GM19372 (cell line): ENCODE measurements around the gene DVL3.
"Not testable (repeated sequence)": the region's sequence is repeated elsewhere in the genome, so short reads cannot be mapped to it uniquely, and the experiment has no call there.

Experiments used
- ATAC-seq: cut with Tn5 transposase; IDR thresholded peaks from one replicate; pipeline ENCODE4 v1.9.1; 2021; ENCODE audit warnings: mild to moderate bottlenecking, low read depth, moderate library complexity; ENCODE audit not compliant: unreplicated experiment

The DVL3 gene

DNA sequence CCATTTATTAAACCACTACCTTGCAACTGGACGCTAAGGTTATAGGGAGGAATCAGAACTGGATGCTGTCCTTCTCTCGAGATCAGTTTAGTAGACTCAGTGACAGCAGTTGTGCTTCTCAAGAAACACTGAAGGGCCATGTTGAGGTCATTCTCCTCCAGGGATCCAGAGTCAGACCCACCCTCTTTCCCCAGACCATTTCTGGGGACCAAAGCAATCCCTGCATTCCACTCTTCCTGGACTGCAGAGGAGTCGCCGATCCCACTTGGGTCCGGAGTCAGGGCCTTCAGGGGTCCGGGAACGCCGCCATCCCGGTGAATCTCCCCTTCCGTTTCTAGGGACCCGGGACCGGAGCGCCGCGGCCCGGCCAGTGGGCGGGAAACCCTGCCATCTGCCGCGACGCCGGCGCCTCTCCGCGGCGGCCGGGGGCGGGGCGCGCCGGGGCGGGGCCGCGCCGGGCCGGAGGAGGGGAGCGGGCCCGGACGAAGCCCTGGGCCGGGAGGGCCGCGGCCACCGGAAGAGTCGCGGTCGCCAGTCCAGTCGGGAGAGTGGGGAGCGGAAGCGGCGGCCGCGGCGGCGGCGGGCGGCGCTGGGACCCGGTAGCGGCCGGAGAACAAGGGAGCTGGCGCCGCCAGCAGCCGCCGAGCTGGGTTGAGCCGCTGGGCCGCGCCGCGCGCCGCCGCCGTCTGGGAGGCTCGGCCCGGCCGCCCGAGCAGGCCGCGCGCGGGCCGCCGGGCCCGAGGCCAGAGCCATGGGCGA is at the start of gene DVL3:
Gene DVL3, plus strand, starts transcription at position 493 of the 759 bp plus-strand sequence. Its CDS starts 259 bp downstream, at position 752.
- ATAC-seq, result peak; percentile 77

DNA sequence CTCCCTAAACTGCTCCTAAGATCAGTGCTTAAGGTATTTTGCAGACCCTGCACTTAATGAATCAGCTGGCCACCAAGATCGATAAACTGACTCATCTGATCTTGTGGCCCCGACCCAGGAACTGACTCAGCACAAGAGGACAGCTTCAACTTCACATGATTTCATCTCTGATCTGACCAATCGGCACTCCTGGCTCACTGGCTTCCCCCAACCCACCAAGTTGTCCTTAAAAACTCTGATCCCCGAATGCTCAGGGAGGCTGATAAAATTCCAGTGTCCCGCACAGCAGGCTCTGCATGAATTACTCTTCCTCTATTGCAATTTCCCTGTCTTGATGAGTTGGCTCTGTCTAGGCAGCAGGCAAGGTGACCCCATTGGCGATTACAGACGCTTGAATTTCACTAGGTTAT is 44.9 kb upstream of the DVL3 start:
- ATAC-seq, result no peak

DNA sequence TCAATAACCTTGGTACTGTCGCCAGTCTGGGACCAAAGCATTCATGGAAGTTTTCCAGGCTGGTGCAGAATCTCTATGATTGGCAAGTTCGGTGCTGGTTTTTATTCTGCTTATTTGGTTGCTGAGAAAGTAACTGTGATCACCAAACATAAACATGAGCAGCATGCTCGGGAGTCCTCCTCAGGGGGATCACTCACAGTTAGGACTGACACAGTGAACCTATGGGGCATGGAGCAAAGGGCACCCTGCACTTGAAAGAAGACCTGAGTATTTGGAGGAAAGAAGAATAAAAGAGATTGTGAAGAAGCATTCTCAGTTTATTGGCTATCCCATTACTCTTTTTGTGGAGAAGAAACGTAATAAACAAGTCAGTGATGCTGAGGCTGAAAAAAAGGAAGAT is 39.2 kb upstream of the DVL3 start:
- no peak for ATAC-seq

DNA sequence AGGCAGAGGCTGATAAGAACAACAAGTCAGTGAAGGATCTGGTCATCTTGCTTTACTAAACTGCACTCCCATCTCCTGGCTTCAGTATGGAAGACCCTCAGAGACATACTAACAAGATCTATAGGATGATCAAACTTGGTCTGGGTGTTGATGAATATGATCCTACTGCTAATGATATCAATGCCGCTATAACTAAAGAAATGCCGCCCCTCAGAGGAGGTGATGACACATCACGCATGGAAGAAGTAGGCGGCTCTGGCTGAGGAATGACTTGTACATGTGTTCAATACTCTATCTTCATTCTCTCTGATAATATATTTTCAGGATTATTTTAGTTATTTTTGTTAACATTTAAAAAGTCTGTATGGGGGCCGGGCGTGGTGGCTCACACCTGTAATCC is 37.5 kb upstream of the DVL3 start:
- ATAC-seq, result no peak

DNA sequence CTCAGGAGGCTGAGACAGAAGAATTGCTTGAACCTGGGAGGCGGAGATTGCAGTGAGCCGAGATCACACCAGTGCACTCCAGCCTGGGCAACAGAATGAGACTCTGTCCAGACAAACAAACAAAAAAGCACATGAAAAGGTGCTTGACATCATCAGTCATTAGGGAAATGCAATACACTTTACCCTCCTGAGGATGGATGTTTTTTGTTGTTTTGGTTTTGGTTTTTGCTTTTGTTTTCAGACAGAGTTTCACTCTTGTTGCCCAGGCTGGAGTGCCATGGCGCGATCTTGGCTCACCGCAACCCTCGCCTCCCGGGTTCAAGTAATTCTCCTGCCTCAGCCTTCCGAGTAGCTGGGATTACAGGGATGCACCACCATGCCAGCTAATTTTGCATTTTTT is 34.1 kb upstream of the DVL3 start:
- ATAC-seq, result not testable (repeated sequence)

- ATAC-seq, result no peak
Observed at GRCh38 chr3:184126006-184126405, 29.2 kb upstream of the DVL3 start.

DNA sequence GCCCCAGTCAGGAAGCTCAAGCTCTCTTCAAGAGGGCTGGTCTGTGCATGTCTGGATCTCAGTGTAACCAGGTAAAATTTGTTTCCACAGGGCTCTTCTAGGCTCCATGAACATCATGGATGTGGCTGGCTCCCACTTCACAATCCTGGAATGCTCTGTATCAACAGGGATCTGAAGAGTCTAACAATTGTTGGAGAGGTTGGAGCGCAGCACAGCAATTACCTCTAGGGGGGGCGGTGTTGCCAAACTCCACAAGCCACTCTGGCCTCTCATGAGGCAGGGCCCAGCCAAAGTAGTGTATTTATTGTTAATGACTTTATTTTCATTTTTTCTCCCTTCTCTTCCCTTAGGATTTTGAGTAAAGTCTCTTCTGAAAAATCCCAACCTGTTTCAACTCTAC is 26.2 kb upstream of the DVL3 start:
- no peak for ATAC-seq

DNA sequence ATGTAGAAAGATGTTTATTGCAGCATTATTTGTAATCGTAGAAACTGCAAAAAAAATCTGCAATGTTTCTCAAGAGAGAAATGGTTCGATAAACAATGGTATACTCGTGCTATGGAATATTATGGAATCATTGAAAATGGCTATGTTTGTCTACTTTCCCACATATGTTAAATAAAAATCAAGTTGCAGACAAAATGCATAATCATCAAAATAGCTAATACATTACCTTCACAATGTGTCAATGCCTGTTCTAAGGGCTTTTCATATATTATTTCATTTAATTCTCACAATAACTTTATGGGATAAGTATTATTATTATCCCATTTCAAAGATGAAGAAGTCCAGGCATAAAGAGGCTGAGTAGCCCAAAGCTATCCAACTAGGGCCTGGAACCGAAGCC is 22.2 kb upstream of the DVL3 start:
- ATAC-seq, result no peak

DNA sequence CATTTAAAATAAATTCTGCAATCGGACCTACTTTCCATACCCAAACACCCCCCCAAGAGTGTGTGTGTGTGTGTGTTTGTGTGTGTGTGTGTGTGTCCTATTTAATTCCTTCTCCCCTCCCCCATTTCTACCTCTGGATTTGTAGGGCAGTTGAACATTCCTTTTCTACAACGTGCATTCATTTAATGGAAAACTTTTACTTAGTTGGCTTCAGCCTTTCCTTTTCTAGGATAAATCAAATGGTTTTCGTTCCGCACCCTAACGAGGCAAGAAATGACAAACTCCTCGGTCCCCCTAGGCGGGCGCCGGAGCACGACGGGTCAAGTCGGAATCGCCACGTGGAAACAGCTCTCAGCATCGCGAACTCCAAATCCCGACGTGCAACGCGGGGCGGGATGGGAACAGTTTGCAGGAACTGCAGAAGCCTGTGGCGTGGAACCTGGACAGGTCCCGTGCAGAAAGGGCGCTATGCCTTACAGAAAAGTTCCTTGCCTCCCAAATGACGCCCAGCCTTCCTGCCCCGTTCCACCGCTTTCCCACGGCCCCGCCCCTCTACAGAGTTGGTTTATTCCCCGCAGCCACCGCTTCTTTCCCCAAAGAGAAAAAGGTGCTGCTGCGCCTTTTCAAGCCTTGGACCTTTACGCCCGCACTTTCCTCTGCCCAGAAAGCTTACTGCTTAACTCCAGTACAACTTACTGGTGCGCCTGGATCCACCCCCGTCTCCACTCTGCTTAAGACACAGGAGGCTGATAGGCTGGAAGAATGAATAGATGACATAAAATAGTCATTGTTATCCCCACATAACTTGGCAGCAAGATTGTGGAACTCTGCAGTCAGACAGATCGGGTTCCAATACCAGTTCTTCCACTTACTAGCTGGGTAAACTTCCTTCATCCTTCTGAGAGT is 21.1 kb upstream of the DVL3 start:
- no peak for ATAC-seq

GRCh38 chr3:184134746-184135148 is 20.4 kb upstream of the DVL3 start:
- ATAC-seq, result no peak

DNA sequence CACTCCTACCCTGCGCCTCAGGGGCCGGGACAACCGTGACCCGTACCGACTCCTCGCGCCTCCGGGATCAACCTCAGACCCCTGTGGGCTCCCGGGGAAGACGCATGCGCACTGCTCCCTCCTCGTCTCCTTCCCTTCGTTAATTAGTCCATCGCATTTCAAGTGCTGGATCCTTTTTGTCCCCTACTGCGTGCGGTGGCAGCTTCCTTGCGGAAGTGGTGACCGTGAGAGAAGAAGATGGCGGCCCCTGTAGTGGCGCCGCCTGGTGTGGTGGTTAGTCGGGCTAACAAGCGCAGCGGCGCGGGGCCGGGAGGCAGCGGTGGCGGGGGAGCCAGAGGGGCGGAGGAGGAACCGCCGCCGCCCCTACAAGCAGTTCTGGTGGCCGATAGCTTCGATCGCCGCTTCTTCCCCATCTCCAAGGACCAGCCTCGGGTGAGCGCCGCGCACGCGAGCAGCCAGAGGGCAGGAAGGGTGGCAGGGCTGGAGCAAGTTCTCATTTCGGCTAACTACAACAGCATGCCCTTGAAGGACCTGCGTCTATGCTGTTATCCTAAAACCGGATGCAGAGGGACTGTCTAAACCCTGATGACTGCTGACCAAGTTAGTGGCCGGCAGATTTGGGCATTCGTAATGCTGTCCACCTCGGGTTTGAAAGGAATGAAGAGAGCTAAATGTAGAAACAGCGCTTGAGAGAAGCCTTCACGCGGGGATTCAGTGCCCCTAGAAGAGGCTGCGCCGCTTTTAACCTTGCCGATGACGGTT is 19.8 kb upstream of the DVL3 start, which contains the start of gene EIF2B5:
Gene EIF2B5, plus strand, starts transcription at position 210 of the 762 bp plus-strand sequence. Its CDS starts 28 bp downstream, at position 238.
- peak; percentile 90 for ATAC-seq

GRCh38 chr3:184135911-184136260 is 19.3 kb upstream of the DVL3 start:
- no peak for ATAC-seq

GRCh38 chr3:184140436-184140835 is 14.7 kb upstream of the DVL3 start:
- ATAC-seq, result no peak

- ATAC-seq, result no peak
Observed at GRCh38 chr3:184142199-184142598, 13.0 kb upstream of the DVL3 start.

GRCh38 chr3:184143327-184143726 is 11.8 kb upstream of the DVL3 start:
- ATAC-seq, result no peak

GRCh38 chr3:184144505-184144904 is 10.7 kb upstream of the DVL3 start:
- no peak for ATAC-seq

- ATAC-seq, result no peak
Observed at GRCh38 chr3:184145111-184145524, 10.1 kb upstream of the DVL3 start.

GRCh38 chr3:184145751-184146270 is 9.4 kb upstream of the DVL3 start:
- ATAC-seq, result no peak

- ATAC-seq, result no peak
Observed at GRCh38 chr3:184148076-184148475, 7.1 kb upstream of the DVL3 start.

- ATAC-seq, result no peak
Observed at GRCh38 chr3:184149123-184149522, 6.1 kb upstream of the DVL3 start.

DNA sequence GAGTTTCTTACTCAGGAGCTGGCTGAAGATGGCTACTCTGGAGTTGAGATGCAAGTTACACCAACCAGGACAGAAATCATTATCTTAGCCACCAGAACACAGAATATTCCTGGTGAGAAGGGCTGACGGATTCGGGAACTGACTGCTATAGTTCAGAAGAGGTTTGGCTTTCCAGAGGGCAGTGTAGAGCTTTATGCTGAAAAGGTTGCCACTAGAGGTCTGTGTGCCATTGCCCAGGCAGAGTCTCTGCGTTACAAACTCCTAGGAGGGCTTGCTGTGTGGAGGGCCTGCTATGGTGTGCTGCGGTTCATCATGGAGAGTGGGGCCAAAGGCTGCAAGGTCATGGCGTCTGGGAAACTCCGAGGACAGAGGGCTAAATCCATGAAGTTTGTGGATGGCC is 5.4 kb upstream of the DVL3 start:
- not testable (repeated sequence) for ATAC-seq
